ENCODE data around the gene ENO1.

ENO1 gene

GRCh38 chr1:8878698-8879463 lies 395 bp upstream of the ENO1 start (continued):
- peak; percentile 78; the same call in 1 of the 2 replicates for TF ChIP-seq ZSCAN5A (tag by site-specific recombination; IDR thresholded peaks at IDR 0.05)
- TF ChIP-seq ZBTB6 (tag by site-specific recombination; IDR thresholded peaks at IDR 0.05), result peak; percentile 40; the same call in 1 of the 2 replicates
- TF ChIP-seq ZNF837 (tag by site-specific recombination; IDR thresholded peaks at IDR 0.05), result no peak
- peak; percentile 57 for TF ChIP-seq ZNF600 (tag by site-specific recombination; IDR thresholded peaks at IDR 0.05)
- no peak for TF ChIP-seq ZNF280D (tag by site-specific recombination; IDR thresholded peaks at IDR 0.05)
- peak; percentile 99 for TF ChIP-seq PBX3 (CRISPR knock-in tag; IDR thresholded peaks at IDR 0.05)
- TF ChIP-seq ZNF48 (tag by site-specific recombination; IDR thresholded peaks at IDR 0.05), result no peak
- TF ChIP-seq KLF16 (tag by site-specific recombination; IDR thresholded peaks at IDR 0.05), result peak; percentile 97
- TF ChIP-seq GLI4 (tag by site-specific recombination; IDR thresholded peaks at IDR 0.05), result 0 out of 2 replicates have a peak, but pooled peaks have one; percentile 22
- peak; percentile 67 for TF ChIP-seq YY1 (tag by site-specific recombination; IDR thresholded peaks at IDR 0.05)
- TF ChIP-seq GFI1B (tag by site-specific recombination; IDR thresholded peaks at IDR 0.05), result peak; percentile 20; the same call in 1 of the 2 replicates
- peak; percentile 27; the same call in 1 of the 2 replicates for TF ChIP-seq ZNF596 (tag by site-specific recombination; IDR thresholded peaks at IDR 0.05)

- H3K9me3 ChIP-seq (ENCODE audit: control insufficient read depth, insufficient read depth, low read depth, low read length), result no peaks in the 10 kb centered on the region
- peaks cover 37 to 65% of the 10 kb centered on the region in 2 experiments for H3K36me3 ChIP-seq (ENCODE audit: control insufficient read depth in 2 of 2, insufficient read depth in 1 of 2, low read length in 2 of 2)
- ChIA-PET CTCF (no interaction called here), POLR2A (no interaction called here)
- TF ChIP-seq ZNF133 (tag by site-specific recombination; IDR thresholded peaks at IDR 0.05) (no peak), HOXD13 (CRISPR knock-in tag; IDR thresholded peaks at IDR 0.05; ENCODE audit: borderline replicate concordance) (no peak), ZNF488 (tag by site-specific recombination; IDR thresholded peaks at IDR 0.05) (no peak), PRDM4 (tag by site-specific recombination; IDR thresholded peaks at IDR 0.05) (no peak), ZNF148 (tag by site-specific recombination; IDR thresholded peaks at IDR 0.05; ENCODE audit: borderline replicate concordance) (no peak), ZSCAN23 (tag by site-specific recombination; IDR thresholded peaks at IDR 0.05) (no peak), ZIC2 (tag by site-specific recombination; IDR thresholded peaks at IDR 0.05) (no peak), ZNF114 (tag by site-specific recombination; IDR thresholded peaks at IDR 0.05) (no peak)
- peaks cover 16% of the 10 kb centered on the region for H3K4me1 ChIP-seq (ENCODE audit: control insufficient read depth, insufficient read depth, low read length)
- H3K27ac ChIP-seq (ENCODE audit: extremely low read depth, low read depth, low read length), result 0 out of 2 replicates have a peak overlapping the region, but pooled peaks have one; percentile 91
- peak overlapping the region; percentile 15 for H3K4me3 ChIP-seq (ENCODE audit: low read depth, low read length)
These were observed 2.4 kb downstream of the ENO1 start for GRCh38 chr1:8876087-8876486.
